HepG2 (cell line): ENCODE results near the gene TMEM258.

Experiments used
- ATF1 ChIP-seq: IDR thresholded peaks from 2 replicates; pipeline ENCODE4 v1.6.1; 2016; ENCODE audit warnings: mild to moderate bottlenecking, control low read depth
- EHMT2 ChIP-seq: fragments of 200-600 bp; sonication (generic); IDR thresholded peaks from 2 replicates; pipeline ENCODE4 v1.7.0; 2017; ENCODE audit warnings: antibody characterized with exemption, low read depth, low read length, borderline replicate concordance
- KLF9 ChIP-seq: IDR thresholded peaks from 2 replicates; pipeline ENCODE4 v1.6.1; 2016; ENCODE audit warnings: low read depth
- MXD4 ChIP-seq: IDR thresholded peaks from 2 replicates; pipeline ENCODE4 v1.6.1; 2016; ENCODE audit warnings: mild to moderate bottlenecking, missing biosample characterization, missing genetic modification reagents
- NR2F2 ChIP-seq: IDR thresholded peaks from 2 replicates; pipeline ENCODE4 v1.6.1; 2012; ENCODE audit warnings: low read depth, inconsistent platforms, borderline replicate concordance
- ZMAT3 ChIP-seq: sonication (generic); formaldehyde crosslinking; conservative IDR thresholded peaks from 2 replicates; pipeline ENCODE4 v1.7.0; 2021; ENCODE audit warnings: missing genetic modification reagents
- ZNF274 ChIP-seq: sonication (generic); formaldehyde crosslinking; IDR thresholded peaks from 2 replicates; pipeline ENCODE4 v1.5.1; 2020; ENCODE audit warnings: mild to moderate bottlenecking, missing genetic modification reagents
- ZNF558 ChIP-seq: sonication (generic); formaldehyde crosslinking; IDR thresholded peaks from 2 replicates; pipeline ENCODE4 v1.9.0; 2022; ENCODE audit warnings: mild to moderate bottlenecking, missing genetic modification reagents, borderline replicate concordance
- TF ChIP-seq, protein P1 (sequence below): sonication (generic); formaldehyde crosslinking; IDR thresholded peaks from 2 replicates; pipeline ENCODE4 v1.5.0; 2020; ENCODE audit warnings: mild to moderate bottlenecking, missing genetic modification reagents, moderate library complexity
- TF ChIP-seq, protein P2 (sequence below): sonication (generic); formaldehyde crosslinking; IDR thresholded peaks from 2 replicates; pipeline ENCODE4 v1.8.0; 2022; ENCODE audit warnings: missing genetic modification reagents, mild to moderate bottlenecking, borderline replicate concordance

DNA sequence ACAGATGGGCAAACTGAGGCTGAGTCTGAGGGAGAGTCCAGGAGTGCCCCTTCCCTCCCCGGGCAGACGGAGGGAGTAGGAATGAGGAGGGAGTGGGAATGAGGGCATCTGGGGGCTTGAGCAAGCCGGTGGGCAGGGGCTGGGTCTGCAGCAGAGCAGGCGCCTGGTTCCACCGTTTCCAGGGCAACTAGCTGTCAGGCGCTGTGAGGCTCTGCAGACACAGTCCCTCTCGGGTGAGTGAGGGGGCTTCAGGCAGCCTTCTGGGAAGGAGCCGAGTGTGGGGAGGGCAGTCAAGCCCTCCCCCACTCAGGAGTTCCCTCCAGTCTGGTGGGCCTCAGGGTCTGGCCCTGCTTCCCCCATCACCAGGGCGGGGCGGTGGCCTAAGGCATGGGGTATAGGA is 19.0 kb downstream of the TMEM258 start:
- TF ChIP-seq, protein P1, sequence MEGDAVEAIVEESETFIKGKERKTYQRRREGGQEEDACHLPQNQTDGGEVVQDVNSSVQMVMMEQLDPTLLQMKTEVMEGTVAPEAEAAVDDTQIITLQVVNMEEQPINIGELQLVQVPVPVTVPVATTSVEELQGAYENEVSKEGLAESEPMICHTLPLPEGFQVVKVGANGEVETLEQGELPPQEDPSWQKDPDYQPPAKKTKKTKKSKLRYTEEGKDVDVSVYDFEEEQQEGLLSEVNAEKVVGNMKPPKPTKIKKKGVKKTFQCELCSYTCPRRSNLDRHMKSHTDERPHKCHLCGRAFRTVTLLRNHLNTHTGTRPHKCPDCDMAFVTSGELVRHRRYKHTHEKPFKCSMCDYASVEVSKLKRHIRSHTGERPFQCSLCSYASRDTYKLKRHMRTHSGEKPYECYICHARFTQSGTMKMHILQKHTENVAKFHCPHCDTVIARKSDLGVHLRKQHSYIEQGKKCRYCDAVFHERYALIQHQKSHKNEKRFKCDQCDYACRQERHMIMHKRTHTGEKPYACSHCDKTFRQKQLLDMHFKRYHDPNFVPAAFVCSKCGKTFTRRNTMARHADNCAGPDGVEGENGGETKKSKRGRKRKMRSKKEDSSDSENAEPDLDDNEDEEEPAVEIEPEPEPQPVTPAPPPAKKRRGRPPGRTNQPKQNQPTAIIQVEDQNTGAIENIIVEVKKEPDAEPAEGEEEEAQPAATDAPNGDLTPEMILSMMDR (CRISPR knock-in tag), result no peak
- no peak for TF ChIP-seq ZMAT3 (CRISPR knock-in tag)
- TF ChIP-seq MXD4, result no peak
- TF ChIP-seq NR2F2, result no peak
- TF ChIP-seq ZNF274, result no peak
- no peak for TF ChIP-seq ATF1 (CRISPR knock-in tag)
- TF ChIP-seq EHMT2, result no peak
- TF ChIP-seq, protein P2, sequence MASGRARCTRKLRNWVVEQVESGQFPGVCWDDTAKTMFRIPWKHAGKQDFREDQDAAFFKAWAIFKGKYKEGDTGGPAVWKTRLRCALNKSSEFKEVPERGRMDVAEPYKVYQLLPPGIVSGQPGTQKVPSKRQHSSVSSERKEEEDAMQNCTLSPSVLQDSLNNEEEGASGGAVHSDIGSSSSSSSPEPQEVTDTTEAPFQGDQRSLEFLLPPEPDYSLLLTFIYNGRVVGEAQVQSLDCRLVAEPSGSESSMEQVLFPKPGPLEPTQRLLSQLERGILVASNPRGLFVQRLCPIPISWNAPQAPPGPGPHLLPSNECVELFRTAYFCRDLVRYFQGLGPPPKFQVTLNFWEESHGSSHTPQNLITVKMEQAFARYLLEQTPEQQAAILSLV, result no peak
- no peak for TF ChIP-seq ZNF558 (CRISPR knock-in tag)
- TF ChIP-seq KLF9, result no peak
